Measurements from ENCODE around the gene TEC.
A peak's percentile ranks its signal among the peaks of the same experiment; 100 is the strongest.
"Not testable (repeated sequence)": the region's sequence is repeated elsewhere in the genome, so short reads cannot be mapped to it uniquely, and the experiment has no call there.

TEC gene

GRCh38 chr4:48268956-48269860 lies at the start of gene TEC:
TEC (minus strand) TSS chr4:48269838; CDS start chr4:48228614, 41,224 bp downstream.
- peak in 3 of 4 experiments; percentile 5 to 40 (median 31) for DNase-seq

GRCh38 chr4:48315728-48316630 lies 46.3 kb upstream of the TEC start:
- no peak for DNase-seq

GRCh38 chr4:48314746-48315145 lies 45.1 kb upstream of the TEC start:
- not testable (repeated sequence) for DNase-seq

GRCh38 chr4:48311896-48312295 lies 42.3 kb upstream of the TEC start:
- no peak for DNase-seq

- DNase-seq: no peak
Observed at GRCh38 chr4:48308901-48309300, 39.3 kb upstream of the TEC start.

GRCh38 chr4:48307528-48307927 lies 37.9 kb upstream of the TEC start:
- DNase-seq: no peak

GRCh38 chr4:48305508-48305907 lies 35.9 kb upstream of the TEC start:
- DNase-seq: no peak

- no peak for DNase-seq
Observed at GRCh38 chr4:48300004-48300403, 30.4 kb upstream of the TEC start.

- no peak for DNase-seq
Observed at GRCh38 chr4:48299560-48299959, 29.9 kb upstream of the TEC start.

GRCh38 chr4:48297256-48297846 lies 27.7 kb upstream of the TEC start:
- DNase-seq: no peak

GRCh38 chr4:48296365-48296764 lies 26.7 kb upstream of the TEC start:
- DNase-seq: no peak

GRCh38 chr4:48295116-48295515 lies 25.5 kb upstream of the TEC start:
- no peak for DNase-seq

GRCh38 chr4:48292218-48292790 lies 22.7 kb upstream of the TEC start:
- not testable (repeated sequence) for DNase-seq

GRCh38 chr4:48290146-48290772 lies 20.6 kb upstream of the TEC start:
- DNase-seq: no peak

GRCh38 chr4:48286060-48286459 lies 16.4 kb upstream of the TEC start:
- not testable (repeated sequence) for DNase-seq

GRCh38 chr4:48285640-48286039 lies 16.0 kb upstream of the TEC start:
- not testable (repeated sequence) for DNase-seq

GRCh38 chr4:48275686-48276085 lies 6.0 kb upstream of the TEC start:
- DNase-seq: no peak

- no peak for DNase-seq
Observed at GRCh38 chr4:48275247-48275646, 5.6 kb upstream of the TEC start.

GRCh38 chr4:48271626-48272025 lies 2.0 kb upstream of the TEC start:
- no peak for DNase-seq

- DNase-seq: no peak
Observed at GRCh38 chr4:48270951-48271473, 1.4 kb upstream of the TEC start.

- DNase-seq: no peak
Observed at GRCh38 chr4:48270523-48270897, 872 bp upstream of the TEC start.

- peak; percentile 56 to 84 (median 72) for DNase-seq
Observed at GRCh38 chr4:48269861-48270522, 354 bp upstream of the TEC start.

Measured in activated naive CD4-positive, alpha-beta T cell (primary cell).